Muscle of arm (tissue), 14 donors: ENCODE measurements around the gene TBL2. TPM values are rescaled to one million over a fixed set of nuclear protein-coding genes. Genes with fewer than 3 reads are reported as not detected.
"Not testable (repeated sequence)": the region's sequence is repeated elsewhere in the genome, so short reads cannot be mapped to it uniquely, and the experiment has no call there.

Source experiments
- DNase-seq: peaks from one replicate; pipeline ENCODE4 v3.0.0-alpha.2; 2013
- long read RNA-seq, 11 donors: transcript quantifications; one replicate each; lab custom pipeline, GENCODE V29; 2026
- polyA plus RNA-seq, 12 donors: library from polyadenylated mRNA; unstranded; fragments of 120-200 nt; gene quantifications; one replicate each; pipeline ENCODE4 v1.2.1, GENCODE V29; 2013; ENCODE audit not compliant: insufficient read length in 12 of 12

Gene TBL2, protein sequence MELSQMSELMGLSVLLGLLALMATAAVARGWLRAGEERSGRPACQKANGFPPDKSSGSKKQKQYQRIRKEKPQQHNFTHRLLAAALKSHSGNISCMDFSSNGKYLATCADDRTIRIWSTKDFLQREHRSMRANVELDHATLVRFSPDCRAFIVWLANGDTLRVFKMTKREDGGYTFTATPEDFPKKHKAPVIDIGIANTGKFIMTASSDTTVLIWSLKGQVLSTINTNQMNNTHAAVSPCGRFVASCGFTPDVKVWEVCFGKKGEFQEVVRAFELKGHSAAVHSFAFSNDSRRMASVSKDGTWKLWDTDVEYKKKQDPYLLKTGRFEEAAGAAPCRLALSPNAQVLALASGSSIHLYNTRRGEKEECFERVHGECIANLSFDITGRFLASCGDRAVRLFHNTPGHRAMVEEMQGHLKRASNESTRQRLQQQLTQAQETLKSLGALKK
- polyA plus RNA-seq = 10 to 100 TPM in 11 of 12 donors, not detected in 1; 21.6 to 48.7 (median 26.5) TPM
- long read RNA-seq, donor 1, partial matches to known transcripts = 0 of 1 reads
- long read RNA-seq, donor 1, other reads (novel, unspliced or antisense) = 0 of 1 reads
- long read RNA-seq, donor 2, full-length matches to known transcripts = 18 of 18 reads
- long read RNA-seq, donor 2, partial matches to known transcripts = 0 of 18 reads
- long read RNA-seq, donor 2, other reads (novel, unspliced or antisense) = 0 of 18 reads
- long read RNA-seq, donor 3, partial matches to known transcripts = 0 of 1 reads
- long read RNA-seq, donor 3, other reads (novel, unspliced or antisense) = 0 of 1 reads
- long read RNA-seq, donor 4, full-length matches to known transcripts = 2 of 2 reads
- long read RNA-seq, donor 4, partial matches to known transcripts = 0 of 2 reads
- long read RNA-seq, donor 4, other reads (novel, unspliced or antisense) = 0 of 2 reads
- long read RNA-seq, donor 5, full-length matches to known transcripts = 10 of 10 reads
- long read RNA-seq, donor 5, partial matches to known transcripts = 0 of 10 reads
- long read RNA-seq, donor 5, other reads (novel, unspliced or antisense) = 0 of 10 reads
- long read RNA-seq, donor 6, full-length matches to known transcripts = 5 of 5 reads
- long read RNA-seq, donor 6, partial matches to known transcripts = 0 of 5 reads
- long read RNA-seq, donor 6, other reads (novel, unspliced or antisense) = 0 of 5 reads
- long read RNA-seq, donor 7, full-length matches to known transcripts = 3 of 3 reads
- long read RNA-seq, donor 7, partial matches to known transcripts = 0 of 3 reads
- long read RNA-seq, donor 7, other reads (novel, unspliced or antisense) = 0 of 3 reads
- long read RNA-seq, donor 8, full-length matches to known transcripts = 9 of 9 reads
- long read RNA-seq, donor 8, partial matches to known transcripts = 0 of 9 reads
- long read RNA-seq, donor 8, other reads (novel, unspliced or antisense) = 0 of 9 reads
- long read RNA-seq, donor 9, full-length matches to known transcripts = 5 of 5 reads
- long read RNA-seq, donor 9, partial matches to known transcripts = 0 of 5 reads
- long read RNA-seq, donor 9, other reads (novel, unspliced or antisense) = 0 of 5 reads
- long read RNA-seq, donor 10, full-length matches to known transcripts = 3 of 3 reads
- long read RNA-seq, donor 10, partial matches to known transcripts = 0 of 3 reads
- long read RNA-seq, donor 10, other reads (novel, unspliced or antisense) = 0 of 3 reads
- long read RNA-seq, donor 11, full-length matches to known transcripts = 9 of 9 reads
- long read RNA-seq, donor 11, partial matches to known transcripts = 0 of 9 reads
- long read RNA-seq, donor 11, other reads (novel, unspliced or antisense) = 0 of 9 reads

GRCh38 chr7:73578342-73579128 lies at the start of gene TBL2:
Gene TBL2, minus strand, starts transcription at chr7:73578579. Its CDS starts 30 bp downstream, at chr7:73578549.
- peak; percentile 97 for DNase-seq

GRCh38 chr7:73626814-73627213 lies 48.4 kb upstream of the TBL2 start:
- no peak for DNase-seq

DNA sequence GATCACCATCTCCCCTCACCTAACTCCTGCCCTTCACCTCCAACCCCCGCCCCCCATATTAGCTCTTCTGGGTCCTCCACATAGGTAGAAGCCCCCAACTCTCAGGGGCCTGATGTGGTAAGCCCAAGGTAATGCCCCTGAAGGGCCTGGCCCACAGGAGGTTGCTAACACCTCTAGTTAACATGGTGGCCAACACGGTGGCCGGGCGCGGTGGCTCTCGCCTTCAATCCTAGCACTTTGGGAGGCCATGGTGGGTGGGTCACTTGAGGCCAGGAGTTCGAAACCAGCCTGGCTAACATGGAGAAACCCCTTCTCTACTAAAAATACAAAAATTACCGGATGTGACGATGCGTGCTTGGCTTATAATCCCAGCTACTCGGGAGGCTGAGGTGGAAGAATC lies 46.9 kb upstream of the TBL2 start:
- no peak for DNase-seq

DNA sequence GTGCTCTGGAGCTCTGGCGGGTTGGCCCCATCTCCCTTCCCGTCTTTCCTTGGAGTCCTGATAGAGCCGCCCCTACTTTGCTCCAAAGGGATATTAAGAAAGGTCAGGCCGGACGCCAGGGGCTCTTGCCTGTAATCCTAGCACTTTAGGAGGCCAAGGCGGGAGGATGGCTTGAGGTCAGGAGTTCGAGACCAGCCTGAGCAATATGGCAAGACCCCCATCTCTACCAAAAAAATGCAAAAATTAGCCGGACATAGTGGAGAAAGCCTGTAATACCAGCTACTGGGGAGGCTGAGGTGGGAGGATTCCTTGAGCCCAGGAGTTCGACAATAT lies 46.3 kb upstream of the TBL2 start:
- DNase-seq = no peak

- no peak for DNase-seq
These were observed 45.7 kb upstream of the TBL2 start, which contains the start of gene MLXIPL for GRCh38 chr7:73623798-73624668. Gene MLXIPL, minus strand, starts transcription at chr7:73624522. Its CDS starts 30 bp downstream, at chr7:73624492.

- DNase-seq = no peak
These were observed 44.8 kb upstream of the TBL2 start for GRCh38 chr7:73622909-73623797.

DNA sequence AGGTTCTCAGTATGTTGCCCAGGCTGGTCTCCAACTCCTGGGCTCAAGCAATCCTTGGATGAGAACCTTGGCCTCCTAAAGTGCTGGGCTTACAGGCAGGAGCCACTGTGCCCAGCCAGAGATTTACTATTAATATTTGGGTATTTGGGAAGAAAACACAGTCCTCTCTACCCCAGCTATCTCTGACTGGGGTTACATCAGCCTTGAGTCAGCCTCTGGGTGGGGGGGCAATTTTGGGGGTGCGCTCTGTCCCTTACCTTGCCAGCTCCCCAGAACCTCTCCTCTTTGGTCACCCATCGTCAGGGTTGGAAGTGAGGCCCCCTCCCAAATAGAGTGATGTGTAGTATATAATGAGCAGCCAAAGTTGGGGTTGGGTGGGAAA lies 44.1 kb upstream of the TBL2 start:
- DNase-seq = no peak

DNA sequence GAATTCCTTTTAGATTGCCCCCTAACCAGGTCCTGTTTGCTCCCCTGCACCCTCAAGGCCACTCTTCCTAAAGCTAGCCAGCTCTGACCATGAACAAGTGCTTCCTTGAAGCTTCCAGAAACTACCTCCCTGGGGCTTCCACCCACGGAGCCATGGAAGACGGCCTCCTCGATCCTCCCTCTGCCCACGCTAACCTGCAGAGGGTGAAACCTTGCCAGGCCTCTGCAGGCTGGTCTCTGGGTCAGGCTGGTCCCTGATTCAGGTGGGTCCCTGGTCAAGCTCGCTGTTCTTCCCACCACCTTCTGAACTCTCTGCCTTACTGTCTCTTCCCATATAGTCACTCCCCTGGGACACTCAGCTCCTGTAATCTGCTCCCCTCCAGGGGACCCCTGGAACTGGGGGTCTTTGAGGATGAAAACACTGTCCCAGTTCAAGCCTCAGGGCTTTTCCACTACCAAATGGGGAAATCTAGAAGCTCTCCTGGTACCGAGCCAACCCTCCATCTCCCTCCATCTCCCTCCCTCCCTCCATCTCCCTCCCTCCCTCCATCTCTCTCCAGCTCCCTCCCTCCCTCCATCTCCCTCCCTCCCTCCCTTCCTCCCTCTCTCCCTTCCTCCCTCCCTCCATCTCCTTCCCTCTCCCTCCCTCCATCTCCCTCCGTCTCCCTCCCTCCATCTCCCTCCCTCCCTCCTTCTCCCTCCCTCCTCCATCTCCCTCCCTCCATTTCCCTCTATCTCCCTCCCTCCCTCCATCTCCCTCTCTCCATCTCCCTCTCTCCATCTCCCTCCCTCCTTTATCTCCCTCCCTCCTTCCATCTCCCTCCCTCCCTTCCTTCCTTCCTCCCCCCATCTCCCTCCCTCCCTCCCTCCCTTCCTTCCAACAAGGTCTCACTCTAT lies 43.0 kb upstream of the TBL2 start:
- DNase-seq = no peak

DNA sequence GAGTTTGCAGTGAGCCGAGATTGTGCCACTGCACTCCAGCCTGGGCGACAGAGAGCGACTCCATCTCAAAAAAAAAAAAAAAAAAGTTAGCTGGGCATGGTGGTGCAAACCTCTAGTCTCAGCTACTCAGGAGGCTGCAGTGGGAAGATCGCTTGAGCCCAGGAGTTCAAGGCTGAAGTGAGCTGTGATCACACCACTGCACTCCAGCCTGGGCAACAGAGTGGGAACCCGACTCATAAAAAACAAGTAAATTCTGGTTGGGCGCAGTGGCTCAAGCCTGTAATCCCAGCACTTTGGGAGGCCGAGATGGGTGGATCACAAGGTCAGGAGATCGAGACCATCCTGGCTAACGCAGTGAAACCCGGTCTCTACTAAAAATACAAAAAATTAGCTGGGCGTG lies 41.0 kb upstream of the TBL2 start:
- not testable (repeated sequence) for DNase-seq

DNA sequence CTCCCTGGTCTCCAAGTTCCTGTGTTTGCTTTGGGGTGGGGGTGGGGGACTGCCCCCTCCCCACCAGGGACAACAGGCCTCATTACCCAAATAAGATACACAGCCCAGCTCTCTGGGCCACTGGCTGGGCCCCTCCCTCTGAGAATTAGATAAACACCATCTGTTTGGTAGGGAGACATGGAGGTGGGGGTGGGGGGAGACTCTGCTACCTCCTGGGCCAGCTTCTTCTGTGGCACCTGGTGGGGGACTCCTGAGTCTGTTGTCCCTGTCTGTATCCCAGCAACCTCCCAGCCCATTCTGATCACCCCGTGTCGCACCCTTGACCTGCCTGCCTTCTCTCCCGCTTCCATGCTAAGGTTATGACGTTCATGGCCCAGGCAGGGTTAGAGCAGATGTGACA lies 40.2 kb upstream of the TBL2 start:
- no peak for DNase-seq

DNA sequence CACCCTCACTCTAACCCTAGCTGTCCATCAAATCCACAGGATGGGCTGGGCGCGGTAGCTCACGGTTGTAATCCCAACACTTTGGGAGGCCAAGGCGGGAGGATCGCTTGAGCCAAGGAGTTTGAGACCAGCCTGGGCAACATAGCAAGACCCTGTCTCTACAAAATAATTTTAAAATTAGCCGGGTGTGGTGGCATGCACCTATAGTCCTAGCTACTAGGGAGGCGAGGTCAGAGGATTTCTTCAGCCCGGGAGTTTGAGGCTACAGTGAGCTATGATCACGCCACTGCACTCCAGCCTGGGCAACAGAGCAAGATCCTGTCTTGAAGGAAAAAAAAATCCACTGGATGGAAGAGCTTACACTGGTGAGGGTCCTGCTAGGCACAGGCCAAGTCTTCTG lies 39.1 kb upstream of the TBL2 start:
- DNase-seq = not testable (repeated sequence)

- DNase-seq = no peak
These were observed 37.5 kb upstream of the TBL2 start for GRCh38 chr7:73615886-73616285.

DNA sequence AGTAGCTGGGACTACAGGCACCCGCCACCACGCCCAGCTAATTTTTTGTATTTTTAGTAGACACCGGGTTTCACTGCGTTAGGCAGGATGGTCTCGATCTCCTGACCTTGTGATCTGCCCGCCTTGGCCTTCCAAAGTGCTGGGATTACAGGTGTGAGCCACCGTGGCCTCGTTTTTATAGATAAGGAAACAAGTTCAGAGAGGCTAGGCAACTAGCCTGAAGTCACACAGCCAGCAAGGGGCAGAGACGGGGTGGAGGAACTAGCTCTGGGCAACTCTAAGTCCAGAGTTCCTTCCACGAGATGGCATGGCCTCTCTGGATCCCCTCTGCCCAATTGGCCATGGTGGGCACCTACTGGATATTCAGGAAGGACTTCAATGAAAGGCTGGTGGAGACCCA lies 36.6 kb upstream of the TBL2 start:
- DNase-seq = not testable (repeated sequence)

DNA sequence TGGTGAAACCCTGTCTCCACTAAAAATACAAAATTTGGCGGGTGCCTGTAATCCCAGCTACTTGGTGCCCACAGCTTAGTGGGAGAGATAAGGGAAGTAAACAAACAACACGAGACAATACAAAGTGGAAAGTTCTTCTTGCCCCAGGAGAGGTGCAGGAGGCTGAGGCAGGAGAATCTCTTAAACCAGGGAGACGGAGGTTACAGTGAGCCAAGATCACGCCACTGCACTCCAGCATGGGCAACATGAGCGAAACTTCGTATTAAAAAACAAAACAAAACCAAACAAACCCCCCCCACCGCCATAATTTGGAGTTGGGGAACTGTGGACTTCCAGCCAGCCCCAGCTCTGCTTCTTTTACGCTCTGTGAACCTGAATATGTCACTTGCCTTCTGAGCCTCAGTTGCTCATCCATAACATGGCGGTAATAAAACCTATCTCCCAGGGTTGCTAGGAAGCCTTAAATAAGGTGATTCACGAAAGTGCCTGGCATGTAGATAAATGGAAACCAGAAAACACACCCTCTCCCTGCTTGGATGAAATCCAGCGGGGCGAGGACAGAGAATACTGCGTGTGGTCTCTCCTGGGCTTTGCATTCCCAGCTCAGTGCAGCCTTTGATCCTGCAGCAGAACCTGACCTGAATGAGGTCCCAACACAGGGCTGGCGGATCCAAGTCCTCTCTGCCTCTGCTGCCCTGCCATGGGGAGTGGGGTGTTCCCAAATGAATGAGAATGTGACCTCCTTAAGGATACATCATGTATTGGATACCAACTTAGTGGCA lies 35.8 kb upstream of the TBL2 start:
- DNase-seq = no peak

DNA sequence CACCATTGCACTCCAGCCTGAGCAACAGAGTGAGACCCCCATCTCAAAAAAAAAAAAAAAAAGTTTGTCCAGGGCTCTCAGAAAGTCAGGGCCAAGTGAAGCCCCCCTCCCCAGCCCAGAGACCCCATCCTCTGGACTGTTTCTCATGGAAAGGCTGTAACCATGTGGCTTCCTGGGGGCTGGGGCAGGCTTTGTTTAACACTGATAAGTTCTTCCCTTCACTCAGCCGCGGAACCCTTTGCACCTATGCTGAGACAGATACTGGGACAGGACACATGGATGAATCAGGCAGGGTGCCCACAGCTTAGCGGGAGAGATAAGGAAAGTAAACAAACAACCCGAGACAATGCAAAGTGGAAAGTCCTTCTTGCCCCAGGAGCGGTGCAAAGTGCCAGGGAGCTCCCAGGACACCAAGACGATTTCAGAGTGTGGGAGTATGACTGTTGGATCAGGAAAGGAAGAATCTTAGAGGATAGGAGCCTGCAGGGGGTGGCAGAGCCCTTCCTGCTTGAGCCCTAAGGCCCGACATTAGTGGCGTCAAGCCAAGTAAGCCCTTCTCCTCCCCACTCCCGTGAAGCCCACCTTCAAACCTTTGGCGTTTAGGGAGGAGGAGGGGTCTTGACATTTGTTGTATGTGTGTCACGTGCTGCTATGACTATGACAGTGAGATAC lies 34.4 kb upstream of the TBL2 start:
- DNase-seq = no peak
